ENCODE results near the gene GRIFIN.

- no peak for TF ChIP-seq TAF1 (IDR thresholded peaks at IDR 0.05; ENCODE audit: borderline replicate concordance, low read depth, low read length)
- TF ChIP-seq EZH2phosphoT487 (IDR thresholded peaks at IDR 0.05; ENCODE audit: borderline replicate concordance, low read depth), result no peak
- no peak for TF ChIP-seq JUND (IDR thresholded peaks at IDR 0.05)
- TF ChIP-seq CTCF (IDR thresholded peaks at IDR 0.05), result no peak
- TF ChIP-seq EP300 (IDR thresholded peaks at IDR 0.05; ENCODE audit: borderline replicate concordance in 1 of 2, low read depth in 1 of 2, low read length in 1 of 2), result no peak
Measured at GRCh38 chr7:2468227-2468626, 8.0 kb downstream of the GRIFIN start.

All from SK-N-SH (cell line).